Measurements from ENCODE around the gene KLF7. TPM values are rescaled to one million over a fixed set of nuclear protein-coding genes. Genes with fewer than 3 reads are reported as not detected.
A peak's percentile ranks its signal among the peaks of the same experiment; 100 is the strongest.

The KLF7 gene
- total and polyA plus RNA-seq, 5 donors from 2014 or later: 5.9 to 64.3 (median 9.3) TPM

- DNase-seq: no peak
- Histone ChIP-seq H3K4me1 (ENCODE audit: control insufficient read depth, insufficient read depth, low read length, poor library complexity, severe bottlenecking) (peaks cover 13% of the 10 kb centered on the region), H3K36me3 (ENCODE audit: control insufficient read depth, insufficient read depth, low read length) (peaks cover 27% of the 10 kb centered on the region), H3K9me3 (ENCODE audit: control insufficient read depth in 2 of 2, low read length in 2 of 2) (no peaks in the 10 kb centered on the region), H3K27me3 (ENCODE audit: control insufficient read depth, insufficient read depth, low read length) (peaks cover 5% of the 10 kb centered on the region), H3K27ac (ENCODE audit: insufficient read depth, low read length, poor library complexity, severe bottlenecking) (no peak overlapping the region), H3K4me3 (ENCODE audit: low read depth, low read length) (no peak overlapping the region)
- peak overlapping the region in 1 of 3 donors; percentile 20 for H3K27ac Mint-ChIP-seq
- ATAC-seq (ENCODE audit: low read depth in 2 of 2): no peak
- peaks cover 14% of the 10 kb centered on the region for H3K27me3 Mint-ChIP-seq
- no peak overlapping the region for H3K4me3 Mint-ChIP-seq
- peaks cover 13 to 32% (median 28%) of the 10 kb centered on the region in 4 donors for H3K4me1 Mint-ChIP-seq
- H3K9me3 Mint-ChIP-seq: peaks cover 0 to 1% (median 0%) of the 10 kb centered on the region in 7 donors
- H3K36me3 Mint-ChIP-seq: peaks cover 42% of the 10 kb centered on the region
Measured at GRCh38 chr2:207077266-207077665, 88.5 kb downstream of the KLF7 start.

GRCh38 chr2:207075456-207075855, 90.3 kb downstream of the KLF7 start:
- DNase-seq: no peak
- Histone ChIP-seq H3K9me3 (ENCODE audit: control insufficient read depth in 2 of 2, low read length in 2 of 2) (no peaks in the 10 kb centered on the region), H3K4me1 (ENCODE audit: control insufficient read depth, insufficient read depth, low read length, poor library complexity, severe bottlenecking) (peaks cover 13% of the 10 kb centered on the region), H3K27me3 (ENCODE audit: control insufficient read depth, insufficient read depth, low read length) (peaks cover 5% of the 10 kb centered on the region), H3K36me3 (ENCODE audit: control insufficient read depth, insufficient read depth, low read length) (peaks cover 9% of the 10 kb centered on the region), H3K4me3 (ENCODE audit: low read depth, low read length) (no peak overlapping the region), H3K27ac (ENCODE audit: insufficient read depth, low read length, poor library complexity, severe bottlenecking) (no peak overlapping the region)
- peaks cover 18% of the 10 kb centered on the region for H3K27me3 Mint-ChIP-seq
- H3K4me3 Mint-ChIP-seq: no peak overlapping the region
- H3K4me1 Mint-ChIP-seq: peaks cover 13 to 32% (median 28%) of the 10 kb centered on the region in 4 donors
- H3K27ac Mint-ChIP-seq: peak overlapping the region in 1 of 3 donors; percentile 12
- no peak for ATAC-seq (ENCODE audit: low read depth in 2 of 2)
- peaks cover 0 to 1% (median 0%) of the 10 kb centered on the region in 7 donors for H3K9me3 Mint-ChIP-seq
- peaks cover 24% of the 10 kb centered on the region for H3K36me3 Mint-ChIP-seq

- Mint-ChIP-seq H3K4me1 (peaks cover 13 to 32% (median 28%) of the 10 kb centered on the region in 4 donors), H3K4me3 (peak overlapping the region; percentile 4 to 77 (median 64)), H3K9me3 (peaks cover 0 to 1% (median 0%) of the 10 kb centered on the region in 7 donors), H3K36me3 (peaks cover 12% of the 10 kb centered on the region), H3K27me3 (peaks cover 18% of the 10 kb centered on the region), H3K27ac (peak overlapping the region; percentile 47 to 93 (median 55))
- Histone ChIP-seq H3K9me3 (ENCODE audit: control insufficient read depth in 2 of 2, low read length in 2 of 2) (no peaks in the 10 kb centered on the region), H3K4me3 (ENCODE audit: low read depth, low read length) (peak overlapping the region; percentile 32), H3K4me1 (ENCODE audit: control insufficient read depth, insufficient read depth, low read length, poor library complexity, severe bottlenecking) (peaks cover 13% of the 10 kb centered on the region), H3K27me3 (ENCODE audit: control insufficient read depth, insufficient read depth, low read length) (peaks cover 5% of the 10 kb centered on the region), H3K36me3 (ENCODE audit: control insufficient read depth, insufficient read depth, low read length) (no peaks in the 10 kb centered on the region), H3K27ac (ENCODE audit: insufficient read depth, low read length, poor library complexity, severe bottlenecking) (no peak overlapping the region)
- DNase-seq (peak in 2 of 3 donors; percentile 9 to 91), ATAC-seq (ENCODE audit: low read depth in 2 of 2) (peak; percentile 62 to 67)
Measured at GRCh38 chr2:207073801-207074678, 91.7 kb downstream of the KLF7 start.

GRCh38 chr2:207073412-207073800, 92.3 kb downstream of the KLF7 start:
- Histone ChIP-seq H3K36me3 (ENCODE audit: control insufficient read depth, insufficient read depth, low read length) (no peaks in the 10 kb centered on the region), H3K27me3 (ENCODE audit: control insufficient read depth, insufficient read depth, low read length) (peaks cover 5% of the 10 kb centered on the region), H3K27ac (ENCODE audit: insufficient read depth, low read length, poor library complexity, severe bottlenecking) (no peak overlapping the region), H3K9me3 (ENCODE audit: control insufficient read depth in 2 of 2, low read length in 2 of 2) (no peaks in the 10 kb centered on the region), H3K4me1 (ENCODE audit: control insufficient read depth, insufficient read depth, low read length, poor library complexity, severe bottlenecking) (peaks cover 13% of the 10 kb centered on the region), H3K4me3 (ENCODE audit: low read depth, low read length) (no peak overlapping the region)
- DNase-seq (no peak), ATAC-seq (ENCODE audit: low read depth in 2 of 2) (no peak)
- Mint-ChIP-seq H3K27me3 (peaks cover 18% of the 10 kb centered on the region), H3K27ac (peak overlapping the region; percentile 47 to 54 (median 48)), H3K9me3 (peaks cover 0 to 1% (median 0%) of the 10 kb centered on the region in 7 donors), H3K4me3 (peak overlapping the region in 3 of 4 donors; percentile 3 to 70 (median 4)), H3K36me3 (peaks cover 8% of the 10 kb centered on the region), H3K4me1 (peaks cover 13 to 32% (median 28%) of the 10 kb centered on the region in 4 donors)

- H3K4me1 Mint-ChIP-seq: peaks cover 13 to 32% (median 28%) of the 10 kb centered on the region in 4 donors
- no peak overlapping the region for H3K4me3 Mint-ChIP-seq
- H3K36me3 ChIP-seq (ENCODE audit: control insufficient read depth, insufficient read depth, low read length): no peaks in the 10 kb centered on the region
Measured at GRCh38 chr2:207072571-207072970, 93.2 kb downstream of the KLF7 start.

GRCh38 chr2:207071820-207072219, 93.9 kb downstream of the KLF7 start:
- Histone ChIP-seq H3K4me1 (ENCODE audit: control insufficient read depth, insufficient read depth, low read length, poor library complexity, severe bottlenecking) (peaks cover 13% of the 10 kb centered on the region), H3K27me3 (ENCODE audit: control insufficient read depth, insufficient read depth, low read length) (peaks cover 5% of the 10 kb centered on the region), H3K27ac (ENCODE audit: insufficient read depth, low read length, poor library complexity, severe bottlenecking) (no peak overlapping the region), H3K36me3 (ENCODE audit: control insufficient read depth, insufficient read depth, low read length) (no peaks in the 10 kb centered on the region), H3K4me3 (ENCODE audit: low read depth, low read length) (no peak overlapping the region), H3K9me3 (ENCODE audit: control insufficient read depth in 2 of 2, low read length in 2 of 2) (no peaks in the 10 kb centered on the region)
- peaks cover 13 to 32% (median 27%) of the 10 kb centered on the region in 4 donors for H3K4me1 Mint-ChIP-seq
- no peak for ATAC-seq (ENCODE audit: low read depth in 2 of 2)
- peaks cover 0 to 3% (median 0%) of the 10 kb centered on the region in 7 donors for H3K9me3 Mint-ChIP-seq
- H3K27ac Mint-ChIP-seq: no peak overlapping the region
- H3K27me3 Mint-ChIP-seq: peaks cover 22% of the 10 kb centered on the region
- H3K4me3 Mint-ChIP-seq: no peak overlapping the region
- H3K36me3 Mint-ChIP-seq: peaks cover 4% of the 10 kb centered on the region
- no peak for DNase-seq

More at GRCh38 chr2:207072571-207072970, 93.2 kb downstream of the KLF7 start:
- H3K27ac Mint-ChIP-seq: peak overlapping the region in 2 of 3 donors; percentile 8 to 27
- peaks cover 5% of the 10 kb centered on the region for H3K27me3 ChIP-seq (ENCODE audit: control insufficient read depth, insufficient read depth, low read length)
- peaks cover 22% of the 10 kb centered on the region for H3K27me3 Mint-ChIP-seq
- H3K27ac ChIP-seq (ENCODE audit: insufficient read depth, low read length, poor library complexity, severe bottlenecking): no peak overlapping the region
- H3K36me3 Mint-ChIP-seq: peaks cover 4% of the 10 kb centered on the region
- no peak for DNase-seq
- no peaks in the 10 kb centered on the region for H3K9me3 ChIP-seq (ENCODE audit: control insufficient read depth in 2 of 2, low read length in 2 of 2)
- H3K4me1 ChIP-seq (ENCODE audit: control insufficient read depth, insufficient read depth, low read length, poor library complexity, severe bottlenecking): peaks cover 13% of the 10 kb centered on the region
- peaks cover 0 to 3% (median 0%) of the 10 kb centered on the region in 7 donors for H3K9me3 Mint-ChIP-seq
- ATAC-seq (ENCODE audit: low read depth in 2 of 2): no peak
- no peak overlapping the region for H3K4me3 ChIP-seq (ENCODE audit: low read depth, low read length)

- Histone ChIP-seq H3K27ac (ENCODE audit: insufficient read depth, low read length, poor library complexity, severe bottlenecking) (no peak overlapping the region), H3K9me3 (ENCODE audit: control insufficient read depth in 2 of 2, low read length in 2 of 2) (no peaks in the 10 kb centered on the region), H3K27me3 (ENCODE audit: control insufficient read depth, insufficient read depth, low read length) (peaks cover under 1% of the 10 kb centered on the region), H3K4me1 (ENCODE audit: control insufficient read depth, insufficient read depth, low read length, poor library complexity, severe bottlenecking) (no peaks in the 10 kb centered on the region), H3K36me3 (ENCODE audit: control insufficient read depth, insufficient read depth, low read length) (no peaks in the 10 kb centered on the region), H3K4me3 (ENCODE audit: low read depth, low read length) (no peak overlapping the region)
- H3K27me3 Mint-ChIP-seq: peaks cover 19% of the 10 kb centered on the region
- H3K9me3 Mint-ChIP-seq: peaks cover 0 to 6% (median 0%) of the 10 kb centered on the region in 7 donors
- DNase-seq: no peak
- H3K36me3 Mint-ChIP-seq: no peaks in the 10 kb centered on the region
- peaks cover 0 to 2% (median 0%) of the 10 kb centered on the region in 4 donors for H3K4me1 Mint-ChIP-seq
- ATAC-seq (ENCODE audit: low read depth in 2 of 2): no peak
- H3K4me3 Mint-ChIP-seq: no peak overlapping the region
- H3K27ac Mint-ChIP-seq: no peak overlapping the region
Measured at GRCh38 chr2:207067473-207067872, 98.3 kb downstream of the KLF7 start.
